ENCODE measurements around the gene CST7.
A peak's percentile ranks its signal among the peaks of the same experiment; 100 is the strongest.
"Not testable (repeated sequence)": the region's sequence is repeated elsewhere in the genome, so short reads cannot be mapped to it uniquely, and the experiment has no call there.

Gene CST7, protein sequence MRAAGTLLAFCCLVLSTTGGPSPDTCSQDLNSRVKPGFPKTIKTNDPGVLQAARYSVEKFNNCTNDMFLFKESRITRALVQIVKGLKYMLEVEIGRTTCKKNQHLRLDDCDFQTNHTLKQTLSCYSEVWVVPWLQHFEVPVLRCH

DNA sequence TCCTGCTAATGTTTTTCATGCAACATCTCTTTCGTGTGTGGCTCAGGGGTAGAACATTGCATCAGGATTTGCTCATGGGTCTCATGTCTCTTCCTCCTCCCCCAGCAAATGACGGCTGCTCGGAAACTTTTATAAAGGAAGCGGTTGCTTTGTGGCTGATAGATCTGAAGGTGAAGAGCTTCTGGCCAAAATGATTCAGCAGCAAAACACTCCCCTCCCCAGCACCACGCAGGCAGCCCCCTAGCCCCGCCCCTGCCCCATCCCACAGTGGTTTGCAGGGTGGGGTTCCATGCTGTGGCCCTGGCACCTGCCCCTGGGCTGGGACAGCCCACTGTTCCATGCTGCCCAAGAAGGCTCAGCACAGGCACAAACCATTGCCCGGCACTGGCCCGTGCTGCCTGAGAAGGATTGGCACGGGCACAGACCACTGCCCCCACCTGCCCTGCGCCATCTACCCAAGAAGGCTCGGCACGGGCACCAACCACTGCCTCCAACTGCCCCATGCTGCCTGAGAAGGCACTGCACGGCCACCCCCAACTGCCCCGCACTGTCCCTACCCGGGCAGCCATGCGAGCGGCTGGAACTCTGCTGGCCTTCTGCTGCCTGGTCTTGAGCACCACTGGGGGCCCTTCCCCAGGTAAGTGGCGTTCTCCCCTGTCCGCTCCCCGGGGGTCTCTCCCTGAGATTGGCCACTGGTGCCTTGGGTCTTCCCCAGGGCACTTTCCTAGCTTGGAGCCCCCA is at the start of gene CST7:
Gene CST7, plus strand, starts transcription at position 331 of the 741 bp plus-strand sequence. Its CDS starts 237 bp downstream, at position 568.
- DNase-seq (ENCODE audit: extremely low read depth in 1 of 2, low read depth in 1 of 2) = peak; percentile 79 to 81

DNA sequence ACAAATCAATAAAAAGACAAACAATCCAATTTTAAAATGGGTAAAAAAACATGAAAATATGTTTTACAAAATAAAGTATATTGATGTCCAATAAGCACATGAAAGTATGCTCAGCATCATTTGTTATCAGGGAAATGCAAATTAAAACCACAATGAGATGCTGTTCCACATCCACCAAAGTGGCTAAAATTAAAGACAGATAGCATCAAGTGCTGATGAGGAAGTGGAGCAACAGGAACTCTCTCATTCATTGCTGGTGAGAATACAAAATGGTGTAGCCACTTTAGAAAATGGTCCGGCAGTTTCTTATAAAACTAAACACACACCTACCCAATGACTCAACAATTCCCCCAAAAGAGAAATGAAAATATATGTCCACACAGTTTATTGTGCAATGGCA is 42.3 kb upstream of the CST7 start:
- no peak for DNase-seq (ENCODE audit: extremely low read depth in 1 of 2, low read depth in 1 of 2)

DNA sequence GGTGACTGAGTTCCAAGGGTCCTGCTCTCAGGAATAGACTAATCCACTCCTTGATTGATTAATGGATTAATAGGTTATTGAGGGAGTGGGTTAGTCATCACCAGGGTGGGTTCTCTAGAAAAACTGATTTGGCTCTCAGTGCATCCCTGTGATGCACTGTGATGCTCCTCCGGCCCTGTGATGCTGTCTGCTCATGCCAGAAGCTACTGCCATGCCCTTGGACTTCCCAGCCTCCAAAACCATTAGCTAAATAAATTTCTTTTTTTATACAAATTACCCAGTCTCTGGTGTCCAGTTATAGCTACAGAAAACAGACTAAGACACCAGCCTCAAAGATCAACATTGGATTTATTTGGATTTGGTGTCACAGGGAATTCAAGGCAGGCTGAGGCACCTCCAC is 40.4 kb upstream of the CST7 start:
- DNase-seq (ENCODE audit: extremely low read depth in 1 of 2, low read depth in 1 of 2) = no peak

DNA sequence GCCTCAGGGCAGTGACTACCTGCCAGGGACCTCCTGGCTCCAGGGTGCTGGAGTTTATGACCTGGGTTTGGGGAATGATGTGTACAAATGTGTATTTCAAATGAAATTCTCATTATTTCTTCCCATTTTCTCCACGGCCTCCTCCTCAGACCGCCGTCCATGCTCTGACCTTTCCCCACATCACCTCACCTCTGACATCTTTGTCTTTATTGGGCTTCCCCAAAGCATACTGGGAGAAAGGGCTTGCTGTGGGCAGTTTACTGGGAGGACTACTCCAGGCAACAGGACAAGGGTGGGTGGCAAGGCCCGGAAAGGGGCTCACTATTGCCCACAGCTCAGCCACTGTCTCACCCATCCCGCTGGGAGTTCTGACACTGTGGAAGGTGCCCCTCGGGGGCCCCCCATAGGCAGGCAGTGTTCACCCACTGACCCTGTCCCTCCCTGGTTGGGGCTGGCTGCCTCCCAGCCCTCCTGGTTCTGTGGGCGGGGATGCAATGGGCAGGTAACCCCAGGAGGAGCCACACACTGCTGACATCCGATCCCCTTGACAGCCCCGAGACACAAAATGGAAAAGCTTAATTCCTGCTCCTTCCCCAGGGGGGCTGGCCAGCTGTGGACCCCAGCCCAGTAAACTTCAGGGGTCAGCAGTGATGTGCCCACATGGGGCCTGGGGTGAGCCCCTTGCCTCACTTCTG is 39.8 kb upstream of the CST7 start:
- DNase-seq (ENCODE audit: extremely low read depth in 1 of 2, low read depth in 1 of 2) = no peak

DNA sequence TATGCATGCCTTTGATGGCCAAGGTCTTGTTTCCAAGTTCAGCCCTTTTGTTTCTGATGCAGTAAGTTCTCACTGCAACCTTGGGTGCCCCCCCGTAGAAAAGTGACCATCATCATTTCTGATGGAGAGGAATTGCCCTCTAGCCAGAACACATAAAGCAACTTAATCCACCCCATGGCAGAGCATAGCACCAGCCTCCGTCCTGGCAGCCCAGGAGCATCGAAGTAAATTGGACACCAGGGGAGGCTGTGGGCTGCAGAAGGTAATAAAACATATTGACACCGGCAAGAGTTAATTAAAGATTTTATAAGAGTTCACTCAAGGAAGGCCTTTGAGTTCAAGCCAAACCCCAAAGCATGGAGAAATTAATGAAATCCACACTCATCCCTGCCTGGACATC is 39.2 kb upstream of the CST7 start:
- no peak for DNase-seq (ENCODE audit: extremely low read depth in 1 of 2, low read depth in 1 of 2)

DNA sequence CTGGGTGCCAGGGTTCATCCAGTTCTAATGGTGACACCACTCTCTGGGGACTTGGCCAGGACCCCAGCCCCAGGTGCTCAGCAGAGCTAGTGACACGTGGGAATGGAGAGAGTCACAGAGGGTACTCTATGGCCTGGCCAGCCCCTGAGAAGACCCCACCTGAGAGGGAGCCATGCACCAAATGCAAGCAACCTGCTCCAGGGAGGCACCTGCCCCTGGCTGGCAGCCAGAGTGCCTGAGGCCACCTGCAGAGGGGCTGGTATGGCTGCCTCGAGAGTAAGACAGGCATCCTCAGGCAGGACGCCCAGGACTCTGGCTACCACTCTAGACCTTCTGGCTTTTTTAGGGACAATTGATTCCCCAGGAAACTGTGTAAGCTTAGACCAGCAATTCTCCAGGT is 38.6 kb upstream of the CST7 start:
- no peak for DNase-seq (ENCODE audit: extremely low read depth in 1 of 2, low read depth in 1 of 2)

DNA sequence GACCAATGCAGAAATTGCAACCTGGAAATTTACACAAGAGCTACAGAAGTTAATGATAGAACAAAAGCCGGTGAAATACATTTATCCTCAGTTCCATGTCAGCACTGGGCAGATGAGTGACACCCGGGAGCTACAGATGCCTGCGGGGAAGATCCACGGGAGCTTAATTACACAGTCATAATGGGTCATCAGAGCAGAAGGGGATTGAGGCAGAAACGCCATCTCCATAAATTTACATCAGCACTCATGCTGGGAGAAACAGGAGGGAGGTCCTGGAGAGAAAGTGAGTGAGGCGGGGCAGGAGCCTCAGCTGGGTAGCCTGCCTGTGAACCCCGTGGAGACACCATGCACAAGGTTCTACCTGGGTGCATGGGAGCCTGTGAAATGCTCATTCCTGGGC is 37.6 kb upstream of the CST7 start:
- no peak for DNase-seq (ENCODE audit: extremely low read depth in 1 of 2, low read depth in 1 of 2)

DNA sequence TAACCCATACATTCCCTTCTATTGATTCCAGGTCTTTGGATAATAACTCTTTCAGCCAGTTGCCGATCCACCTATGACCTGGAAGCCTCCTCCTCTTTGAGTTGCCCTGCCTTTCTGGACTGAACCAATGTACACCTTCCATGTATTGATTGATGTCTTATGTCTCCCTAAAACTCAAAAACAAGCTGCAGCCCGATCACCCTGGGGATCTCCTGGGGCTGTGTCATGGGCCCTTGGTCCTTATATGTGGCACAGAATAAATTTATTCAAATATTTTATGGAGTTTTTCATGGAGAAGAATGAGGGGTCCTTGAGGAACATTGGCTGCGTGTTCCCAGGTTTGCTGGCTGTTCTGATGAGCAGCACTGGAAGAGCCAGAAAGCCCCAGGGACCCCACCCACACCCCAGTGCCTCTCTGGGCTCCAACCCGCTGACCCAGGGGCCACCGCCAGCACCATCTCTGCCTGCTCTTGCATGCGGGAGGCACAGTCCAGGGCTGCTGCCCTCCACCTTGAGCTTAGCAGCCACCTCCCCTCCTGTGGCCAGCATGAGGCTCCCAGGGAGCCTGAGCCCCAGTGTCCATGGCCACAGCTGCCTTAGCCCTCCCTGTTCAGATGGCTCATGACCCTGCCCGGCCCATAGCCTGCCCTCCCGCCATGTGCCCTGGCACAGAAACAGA is 36.5 kb upstream of the CST7 start:
- no peak for DNase-seq (ENCODE audit: extremely low read depth in 1 of 2, low read depth in 1 of 2)

DNA sequence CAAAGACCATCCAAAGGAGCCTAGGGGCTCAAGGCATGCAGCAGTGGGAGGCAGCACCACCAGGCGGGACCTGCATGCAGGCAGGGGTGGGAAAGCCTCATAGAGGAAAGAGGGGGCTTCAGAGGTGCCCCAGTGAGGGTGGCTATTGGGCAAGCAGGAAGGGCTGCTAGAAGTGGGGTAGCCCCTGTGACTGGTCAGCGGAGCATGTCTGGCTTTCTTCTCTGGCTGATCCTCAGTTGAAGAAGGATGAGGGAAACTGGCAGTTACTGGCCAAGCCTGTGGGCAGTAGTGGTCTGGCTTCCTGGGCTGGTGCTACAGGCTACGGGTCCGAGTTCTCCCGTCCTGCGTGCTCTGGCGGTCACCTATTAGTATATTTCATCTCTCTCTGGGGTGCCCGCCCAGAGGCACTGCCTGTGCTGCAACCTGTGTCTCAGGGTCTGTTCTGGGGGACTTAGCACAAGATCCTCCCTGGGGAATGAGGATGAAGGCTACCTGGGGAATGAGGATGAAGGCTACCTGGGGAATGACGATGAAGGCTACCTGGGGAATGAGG is 35.9 kb upstream of the CST7 start:
- no peak for DNase-seq (ENCODE audit: extremely low read depth in 1 of 2, low read depth in 1 of 2)

DNA sequence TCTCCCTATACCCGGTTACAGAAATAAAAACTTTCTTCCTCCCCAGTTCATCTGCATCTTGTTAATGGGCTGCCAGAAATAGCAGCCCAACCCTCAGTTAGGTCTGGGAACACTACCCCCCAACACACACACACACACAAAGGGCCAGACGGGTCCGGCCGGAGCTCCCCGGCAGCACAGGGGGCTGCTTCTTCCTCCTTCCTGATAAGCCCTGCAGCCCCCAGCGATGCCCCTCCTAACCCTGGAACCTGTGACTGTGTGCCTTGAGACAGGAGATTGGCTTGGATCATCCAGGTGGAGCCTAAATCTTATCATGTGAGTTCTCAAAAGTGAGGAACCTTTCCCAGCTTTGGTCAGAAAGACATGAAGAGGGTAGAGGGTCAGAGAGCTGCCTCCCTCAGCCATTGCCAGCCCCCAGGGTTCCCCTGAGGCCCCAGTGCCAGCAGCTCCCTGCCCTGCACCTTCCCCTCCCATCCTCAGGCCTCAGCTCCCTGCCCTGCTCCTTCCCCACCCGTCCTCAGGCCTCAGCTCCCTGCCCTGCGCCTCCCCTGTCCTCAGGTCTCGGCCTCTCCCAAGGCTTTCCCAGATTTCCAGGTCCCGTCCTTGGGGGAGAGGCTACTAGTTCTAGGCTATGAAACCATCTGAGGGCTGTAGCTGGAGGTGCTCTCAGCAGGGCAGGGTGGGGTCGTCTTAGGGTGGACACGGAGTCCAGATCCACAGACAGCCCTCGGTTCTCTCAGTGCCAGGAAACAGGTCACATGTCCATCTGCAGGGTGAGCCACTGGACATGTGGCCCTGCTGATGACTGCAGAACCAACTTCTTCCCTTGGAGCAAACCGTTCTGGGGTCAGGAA is 34.5 kb upstream of the CST7 start:
- no peak for DNase-seq (ENCODE audit: extremely low read depth in 1 of 2, low read depth in 1 of 2)

DNA sequence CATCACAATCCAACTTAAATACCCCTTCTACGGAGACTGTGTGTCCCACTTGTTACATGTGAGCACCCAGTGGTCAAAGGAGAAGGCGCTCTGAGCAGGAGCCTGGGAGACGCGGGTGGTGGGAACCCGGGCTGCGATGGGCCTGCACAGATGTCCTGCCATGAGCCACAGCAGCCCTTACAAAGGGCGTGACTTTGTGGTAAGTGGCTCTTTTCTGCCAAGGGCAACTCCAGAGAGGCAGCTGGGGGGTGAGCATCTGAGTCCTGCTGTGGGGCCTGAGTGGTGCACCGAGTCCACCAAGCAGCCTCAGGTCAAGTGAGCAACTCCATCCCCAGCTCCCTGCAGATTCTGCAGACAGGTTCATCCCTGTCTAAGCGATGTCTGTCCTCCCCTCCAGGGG is 33.6 kb upstream of the CST7 start:
- no peak for DNase-seq (ENCODE audit: extremely low read depth in 1 of 2, low read depth in 1 of 2)

DNA sequence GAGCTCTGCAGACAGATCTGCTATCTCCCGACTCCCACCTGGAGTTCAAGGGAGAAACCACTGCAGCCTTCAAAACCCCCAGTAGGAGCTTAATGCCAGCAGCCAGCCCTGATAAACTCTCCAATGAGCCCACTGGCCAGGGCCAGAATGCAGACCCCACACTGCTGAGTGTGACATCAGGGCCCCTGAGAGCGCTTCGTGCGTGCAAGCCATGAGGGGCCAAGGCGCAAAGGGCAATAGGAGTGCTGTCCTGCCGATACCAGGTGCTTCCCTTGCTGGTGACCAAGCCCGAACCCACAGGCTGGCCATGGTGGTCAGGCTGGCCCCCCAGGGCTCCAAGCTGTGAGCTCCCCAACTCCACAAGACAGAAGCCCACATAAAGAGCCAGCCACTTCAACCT is 33.2 kb upstream of the CST7 start:
- DNase-seq (ENCODE audit: extremely low read depth in 1 of 2, low read depth in 1 of 2) = no peak

DNA sequence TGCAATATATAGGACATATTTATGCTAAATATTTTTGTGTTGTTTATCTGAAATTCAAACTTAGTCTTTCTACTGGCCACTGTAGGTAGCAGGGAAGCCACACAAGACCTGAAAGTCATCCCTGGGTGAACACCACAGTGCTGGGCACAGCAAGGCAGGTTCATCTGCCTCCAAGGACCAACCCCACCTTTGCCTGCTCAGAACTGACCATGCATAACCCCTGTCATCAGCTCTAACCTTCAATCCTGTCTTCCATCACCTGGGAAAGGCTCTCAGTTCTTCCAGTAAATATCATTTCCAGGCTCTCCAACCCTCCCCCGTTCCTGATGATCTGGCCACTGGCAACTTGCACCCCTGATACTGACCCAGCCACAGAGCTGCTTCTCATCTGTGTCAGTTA is 32.7 kb upstream of the CST7 start:
- DNase-seq (ENCODE audit: extremely low read depth in 1 of 2, low read depth in 1 of 2) = no peak

DNA sequence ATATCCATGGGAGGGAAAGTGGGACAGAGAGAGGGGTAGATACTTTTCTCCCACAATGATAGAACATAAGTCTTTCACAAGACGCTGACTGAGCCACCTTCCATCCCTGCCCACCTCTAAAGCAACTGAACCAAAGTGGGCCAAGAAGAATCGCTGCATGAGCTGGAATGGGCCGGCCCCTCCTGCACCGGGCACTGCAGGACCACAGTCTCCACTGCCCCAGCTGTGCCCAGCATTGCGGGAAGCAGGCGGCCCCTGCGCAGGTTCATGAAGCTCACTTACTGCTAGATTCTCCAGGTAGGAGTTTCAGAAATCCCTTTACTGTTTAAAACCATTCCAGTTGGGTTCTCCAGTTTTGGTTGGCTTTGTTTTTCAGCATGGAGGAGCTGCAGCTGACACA is 32.0 kb upstream of the CST7 start:
- DNase-seq (ENCODE audit: extremely low read depth in 1 of 2, low read depth in 1 of 2) = no peak

DNA sequence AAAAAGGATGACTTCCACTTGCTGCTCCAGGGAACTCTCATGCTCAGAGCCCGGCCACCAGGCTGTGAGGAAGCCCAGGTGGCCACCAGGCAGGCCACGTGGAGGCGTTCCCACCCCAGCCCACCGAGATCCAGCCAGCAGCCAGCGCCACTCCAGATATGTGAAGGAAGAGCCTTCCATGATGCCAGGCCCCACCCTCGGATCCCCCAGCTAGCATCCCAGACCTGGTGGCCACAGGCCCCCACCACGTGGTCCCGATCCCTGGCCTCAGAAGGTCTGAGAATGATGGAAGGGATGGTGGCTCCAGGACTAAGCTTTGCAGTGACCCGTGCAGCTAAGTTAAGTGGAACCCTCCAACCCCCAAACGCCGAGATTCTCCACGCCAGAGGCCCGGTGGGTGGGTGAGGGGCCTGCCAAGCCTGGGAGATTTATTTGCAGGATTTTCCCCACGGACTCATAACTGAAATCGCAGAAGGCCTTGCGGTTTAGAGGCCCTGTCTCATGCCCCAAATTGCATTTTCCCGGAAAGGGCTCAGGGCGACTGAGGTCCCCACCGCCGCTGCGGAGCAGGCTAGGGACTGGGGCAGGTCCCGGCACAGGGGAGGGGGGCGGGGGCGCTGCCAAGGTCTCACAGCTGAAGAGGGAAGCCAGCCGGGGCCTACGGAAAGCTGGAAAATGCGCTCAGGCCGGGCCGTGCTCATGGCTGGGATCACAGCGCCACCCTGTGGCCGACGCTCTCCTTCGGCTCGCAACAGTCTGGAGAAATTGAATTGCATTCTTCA is 31.1 kb upstream of the CST7 start:
- DNase-seq (ENCODE audit: extremely low read depth in 1 of 2, low read depth in 1 of 2) = peak in 1 of 2 donors; percentile 28

DNA sequence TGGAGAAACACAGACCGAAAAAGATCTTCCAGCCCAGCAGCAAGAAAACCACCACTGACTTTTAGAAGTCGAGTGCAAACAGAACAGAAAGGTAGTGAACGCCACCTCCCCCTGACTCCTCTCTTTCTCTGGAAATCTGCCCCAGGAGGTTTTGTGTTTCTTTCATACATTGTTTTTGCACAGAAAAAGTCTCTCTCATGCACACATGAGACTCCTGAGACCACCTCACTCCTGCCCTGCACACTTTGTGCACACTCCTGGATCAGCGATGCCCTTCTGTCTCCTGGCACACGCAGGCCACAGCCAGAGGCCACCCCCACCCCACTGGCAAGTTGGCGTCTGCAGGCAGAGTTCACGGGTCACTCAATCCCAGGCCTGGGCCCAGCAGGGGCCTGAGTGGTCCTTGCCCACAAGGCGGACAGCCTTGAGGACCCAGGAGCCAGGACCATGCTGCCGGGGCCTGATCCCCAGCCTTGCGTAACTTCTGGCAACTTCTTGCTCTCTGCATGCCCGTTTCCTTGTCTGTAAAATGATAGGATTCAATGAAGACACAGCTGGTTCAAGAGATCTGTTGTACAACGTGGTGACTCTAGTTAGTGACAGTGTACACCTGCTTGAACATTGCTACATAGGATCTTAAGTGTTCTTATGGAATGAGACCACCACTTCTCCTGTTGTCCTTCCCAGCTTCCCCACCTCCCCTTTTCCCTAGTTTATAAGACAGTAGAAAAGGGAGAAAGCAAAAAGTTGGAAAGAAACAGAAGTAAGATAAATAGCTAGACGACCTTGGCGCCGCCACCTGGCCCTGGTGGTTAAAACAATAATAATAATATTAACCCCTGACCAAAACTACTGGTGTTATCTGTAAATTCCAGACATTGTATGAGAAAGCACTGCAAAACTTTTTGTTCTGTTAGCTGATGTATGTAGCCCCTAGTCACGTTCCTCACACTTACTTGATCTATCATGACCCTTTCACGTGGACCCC is 30.2 kb upstream of the CST7 start:
- DNase-seq (ENCODE audit: extremely low read depth in 1 of 2, low read depth in 1 of 2) = no peak

DNA sequence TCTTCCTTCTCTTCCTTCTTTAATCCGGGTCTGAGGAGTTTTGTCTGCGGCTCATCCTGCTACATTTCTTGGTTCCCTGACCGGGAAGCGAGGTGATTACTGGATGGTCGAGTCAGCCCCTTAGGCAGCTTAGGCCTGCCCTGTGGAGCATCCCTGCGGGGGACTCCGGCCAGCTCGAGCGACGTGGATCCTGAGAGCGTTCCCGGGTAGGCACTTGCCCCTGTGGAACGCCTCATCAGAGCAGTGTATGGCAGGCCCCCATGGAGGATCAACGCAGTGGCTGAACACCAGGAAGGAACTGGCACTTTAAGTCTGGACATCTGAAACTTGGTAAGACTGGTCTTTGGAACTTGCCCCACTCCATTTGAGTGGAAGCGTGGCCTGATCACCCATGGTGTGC is 29.4 kb upstream of the CST7 start:
- not testable (repeated sequence) for DNase-seq (ENCODE audit: extremely low read depth in 1 of 2, low read depth in 1 of 2)

DNA sequence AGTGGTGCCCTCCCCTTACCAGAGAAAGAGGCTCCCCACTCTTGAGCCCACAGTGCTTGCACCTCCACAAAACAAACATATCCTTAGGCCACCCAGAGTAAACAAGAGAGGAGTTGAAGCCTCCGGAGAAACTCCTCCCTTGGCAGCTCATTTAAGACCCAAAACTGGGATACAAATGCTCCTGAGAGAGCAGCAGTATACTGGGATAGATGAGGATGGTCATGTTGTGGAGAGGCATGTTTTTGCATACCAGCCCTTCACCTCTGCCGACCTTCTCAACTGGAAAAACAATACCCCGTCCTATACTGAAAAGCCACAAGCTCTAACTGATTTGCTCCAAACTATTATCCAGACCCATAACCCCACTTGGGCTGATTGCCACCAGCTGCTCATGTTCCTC is 28.4 kb upstream of the CST7 start:
- DNase-seq (ENCODE audit: extremely low read depth in 1 of 2, low read depth in 1 of 2) = not testable (repeated sequence)

DNA sequence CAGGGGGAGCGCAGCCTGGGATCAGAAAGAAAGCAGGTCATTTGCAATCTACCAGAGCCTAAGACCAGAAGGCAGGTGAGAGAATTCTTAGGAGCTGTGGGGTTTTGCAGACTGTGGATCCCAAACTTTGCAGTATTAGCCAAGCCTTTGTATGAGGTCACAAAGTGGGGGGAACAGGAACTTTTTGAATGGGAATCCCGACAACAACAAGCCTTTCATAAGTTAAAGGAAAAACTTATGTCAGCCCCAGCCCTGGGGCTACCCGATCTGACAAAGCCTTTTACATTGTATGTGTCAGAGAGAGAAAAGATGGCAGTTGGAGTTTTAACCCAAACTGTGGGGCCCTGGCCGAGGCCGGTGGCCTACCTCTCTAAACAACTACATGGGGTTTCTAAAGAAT is 19.8 kb upstream of the CST7 start:
- not testable (repeated sequence) for DNase-seq (ENCODE audit: extremely low read depth in 1 of 2, low read depth in 1 of 2)

Data from activated CD8-positive, alpha-beta memory T cell treated with anti-CD3 and anti-CD28 coated beads for 1 hour (primary cell).